GM12872 (cell line): ENCODE data around the gene ENAM.

Experiments
- CTCF ChIP-seq: IDR thresholded peaks from 3 replicates; pipeline ENCODE4 v1.5.1; 2011; ENCODE audit warnings: low read depth, mild to moderate bottlenecking, low read length, moderate library complexity; ENCODE audit not compliant: insufficient read depth

The ENAM gene

GRCh38 chr4:70628444-70628843 is at the start of gene ENAM:
Gene ENAM, plus strand, starts transcription at chr4:70628744. Its CDS starts 757 bp downstream, at chr4:70629501.
- TF ChIP-seq CTCF = no peak

GRCh38 chr4:70581980-70582379 is 46.6 kb upstream of the ENAM start:
- TF ChIP-seq CTCF = no peak

GRCh38 chr4:70583952-70584834 is 44.4 kb upstream of the ENAM start:
- TF ChIP-seq CTCF = no peak

- no peak for TF ChIP-seq CTCF
These were observed 41.7 kb upstream of the ENAM start for GRCh38 chr4:70586841-70587240.

- TF ChIP-seq CTCF = no peak
These were observed 38.8 kb upstream of the ENAM start for GRCh38 chr4:70589785-70590184.

- no peak for TF ChIP-seq CTCF
These were observed 36.5 kb upstream of the ENAM start, which contains the start of gene AMBN for GRCh38 chr4:70591955-70592582. Gene AMBN, plus strand, starts transcription at chr4:70592256. Its CDS starts 103 bp downstream, at chr4:70592359.

- no peak for TF ChIP-seq CTCF
These were observed 34.3 kb upstream of the ENAM start for GRCh38 chr4:70594196-70594595.
